Lower leg skin (tissue), 3 donors: ENCODE data around the gene VSX1.

Experiments used
- POLR2A ChIP-seq, 2 donors: fragments of 450-650 bp; IDR thresholded peaks; one replicate each; pipeline ENCODE4 v1.6.1; 2016 to 2017; ENCODE audit warnings: antibody characterized with exemption in 2 of 2, mild to moderate bottlenecking in 1 of 2, moderate library complexity in 1 of 2
- TF ChIP-seq, protein P1 (sequence below), 3 donors: fragments of 450-650 bp; IDR thresholded peaks; one replicate each; pipeline ENCODE4 v1.5.1; 2016; ENCODE audit warnings: antibody characterized with exemption in 3 of 3, mild to moderate bottlenecking in 3 of 3, moderate library complexity in 2 of 3

DNA sequence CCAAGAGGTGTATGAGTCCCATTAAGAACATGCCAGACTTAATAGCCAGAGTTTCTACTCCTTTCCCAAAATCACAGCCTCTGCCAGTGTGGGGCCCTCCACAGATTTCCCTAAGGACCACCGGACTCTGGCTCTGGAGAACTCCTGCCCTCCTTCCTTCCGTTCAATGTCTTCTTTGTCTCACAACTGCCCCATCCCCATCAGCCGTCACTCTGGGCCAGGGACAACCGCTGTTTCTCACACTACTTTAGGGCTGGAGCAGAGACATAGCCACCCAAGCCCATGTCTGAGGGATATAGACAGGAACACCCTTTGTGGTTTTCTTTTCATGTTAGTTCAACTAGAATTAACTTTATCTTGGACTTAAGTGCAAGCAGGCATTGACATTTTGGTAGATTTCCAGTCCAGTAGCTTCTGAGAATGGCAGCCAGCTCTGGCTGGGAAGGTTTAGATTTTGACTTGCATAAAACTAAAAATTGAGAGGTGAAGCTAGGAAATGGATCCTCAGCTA, 17.3 kb downstream of the VSX1 start:
- TF ChIP-seq, protein P1, sequence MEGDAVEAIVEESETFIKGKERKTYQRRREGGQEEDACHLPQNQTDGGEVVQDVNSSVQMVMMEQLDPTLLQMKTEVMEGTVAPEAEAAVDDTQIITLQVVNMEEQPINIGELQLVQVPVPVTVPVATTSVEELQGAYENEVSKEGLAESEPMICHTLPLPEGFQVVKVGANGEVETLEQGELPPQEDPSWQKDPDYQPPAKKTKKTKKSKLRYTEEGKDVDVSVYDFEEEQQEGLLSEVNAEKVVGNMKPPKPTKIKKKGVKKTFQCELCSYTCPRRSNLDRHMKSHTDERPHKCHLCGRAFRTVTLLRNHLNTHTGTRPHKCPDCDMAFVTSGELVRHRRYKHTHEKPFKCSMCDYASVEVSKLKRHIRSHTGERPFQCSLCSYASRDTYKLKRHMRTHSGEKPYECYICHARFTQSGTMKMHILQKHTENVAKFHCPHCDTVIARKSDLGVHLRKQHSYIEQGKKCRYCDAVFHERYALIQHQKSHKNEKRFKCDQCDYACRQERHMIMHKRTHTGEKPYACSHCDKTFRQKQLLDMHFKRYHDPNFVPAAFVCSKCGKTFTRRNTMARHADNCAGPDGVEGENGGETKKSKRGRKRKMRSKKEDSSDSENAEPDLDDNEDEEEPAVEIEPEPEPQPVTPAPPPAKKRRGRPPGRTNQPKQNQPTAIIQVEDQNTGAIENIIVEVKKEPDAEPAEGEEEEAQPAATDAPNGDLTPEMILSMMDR (IDR thresholded peaks at IDR 0.05) = no peak
- TF ChIP-seq POLR2A (IDR thresholded peaks at IDR 0.05) = no peak
